HG03520 (cell line): Measurements from ENCODE around the gene CARNS1.
"Not testable (repeated sequence)": the region's sequence is repeated elsewhere in the genome, so short reads cannot be mapped to it uniquely, and the experiment has no call there.

Source experiments
- ATAC-seq: cut with Tn5 transposase; IDR thresholded peaks from one replicate; pipeline ENCODE4 v1.9.1; 2021; ENCODE audit warnings: mild to moderate bottlenecking, moderate library complexity; ENCODE audit not compliant: unreplicated experiment

The CARNS1 gene

GRCh38 chr11:67463186-67463585 is 47.7 kb downstream of the CARNS1 start:
- no peak for ATAC-seq

- no peak for ATAC-seq
Observed at GRCh38 chr11:67463680-67464410, 48.4 kb downstream of the CARNS1 start.

GRCh38 chr11:67464411-67465188 is 49.1 kb downstream of the CARNS1 start:
- peak; percentile 43 for ATAC-seq

GRCh38 chr11:67465189-67465510 is 49.7 kb downstream of the CARNS1 start:
- no peak for ATAC-seq

- not testable (repeated sequence) for ATAC-seq
Observed at GRCh38 chr11:67465530-67465929, 50.1 kb downstream of the CARNS1 start.

GRCh38 chr11:67466367-67466766 is 50.9 kb downstream of the CARNS1 start:
- no peak for ATAC-seq

- no peak for ATAC-seq
Observed at GRCh38 chr11:67466962-67467771, 51.7 kb downstream of the CARNS1 start.

- no peak for ATAC-seq
Observed at GRCh38 chr11:67468056-67468455, 52.6 kb downstream of the CARNS1 start.

GRCh38 chr11:67468456-67468758 is 52.9 kb downstream of the CARNS1 start:
- no peak for ATAC-seq

- ATAC-seq: peak; percentile 67
Observed at GRCh38 chr11:67468759-67469507, 53.5 kb downstream of the CARNS1 start, which contains the start of gene TMEM134. TSS of gene TMEM134 (minus strand) at chr11:67469251. CDS start at chr11:67469192, 59 bp downstream.

- ATAC-seq: no peak
Observed at GRCh38 chr11:67469508-67469811, 54.0 kb downstream of the CARNS1 start.

- ATAC-seq: no peak
Observed at GRCh38 chr11:67470337-67471002, 55.0 kb downstream of the CARNS1 start.

- no peak for ATAC-seq
Observed at GRCh38 chr11:67472882-67473281, 57.4 kb downstream of the CARNS1 start.
